GM21381 (cell line): Measurements from ENCODE around the gene CAMK2A.

ENCODE experiments used
- ATAC-seq: cut with Tn5 transposase; IDR thresholded peaks from one replicate; pipeline ENCODE4 v1.9.1; 2021; ENCODE audit warnings: mild to moderate bottlenecking, moderate library complexity; ENCODE audit not compliant: unreplicated experiment

CAMK2A gene

DNA sequence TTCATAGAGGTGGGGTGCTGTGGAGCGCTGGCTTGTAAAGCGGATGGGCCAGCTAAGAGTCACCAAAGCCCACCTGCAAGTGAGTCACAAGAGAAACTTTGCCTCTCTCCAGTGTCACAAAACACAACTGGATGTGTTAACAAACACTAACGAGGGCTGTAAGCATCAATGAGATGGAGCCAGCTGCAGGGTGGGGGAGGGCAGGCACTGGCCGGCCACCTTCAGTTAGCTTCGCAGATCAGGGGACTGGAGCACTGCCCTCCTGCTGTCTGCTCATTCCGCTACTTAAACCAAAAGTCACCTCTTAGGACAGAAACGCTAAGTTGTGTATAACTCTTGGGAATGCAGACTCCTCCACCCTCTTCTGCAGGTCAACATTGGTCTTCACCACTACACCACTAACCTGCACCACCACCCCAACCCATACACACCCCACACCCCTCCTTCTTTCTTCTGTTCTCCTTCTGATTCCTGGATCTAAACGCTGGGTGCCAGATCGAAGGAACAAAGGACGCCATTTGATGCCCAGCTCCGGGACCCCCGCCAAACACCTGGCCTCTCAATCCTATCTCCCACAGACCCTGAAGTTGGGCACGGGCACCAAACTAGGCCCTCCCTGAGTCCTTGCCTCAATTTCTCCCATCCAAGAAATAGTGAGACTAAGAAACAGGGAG lies 11.1 kb upstream of the CAMK2A start:
- ATAC-seq, result no peak

DNA sequence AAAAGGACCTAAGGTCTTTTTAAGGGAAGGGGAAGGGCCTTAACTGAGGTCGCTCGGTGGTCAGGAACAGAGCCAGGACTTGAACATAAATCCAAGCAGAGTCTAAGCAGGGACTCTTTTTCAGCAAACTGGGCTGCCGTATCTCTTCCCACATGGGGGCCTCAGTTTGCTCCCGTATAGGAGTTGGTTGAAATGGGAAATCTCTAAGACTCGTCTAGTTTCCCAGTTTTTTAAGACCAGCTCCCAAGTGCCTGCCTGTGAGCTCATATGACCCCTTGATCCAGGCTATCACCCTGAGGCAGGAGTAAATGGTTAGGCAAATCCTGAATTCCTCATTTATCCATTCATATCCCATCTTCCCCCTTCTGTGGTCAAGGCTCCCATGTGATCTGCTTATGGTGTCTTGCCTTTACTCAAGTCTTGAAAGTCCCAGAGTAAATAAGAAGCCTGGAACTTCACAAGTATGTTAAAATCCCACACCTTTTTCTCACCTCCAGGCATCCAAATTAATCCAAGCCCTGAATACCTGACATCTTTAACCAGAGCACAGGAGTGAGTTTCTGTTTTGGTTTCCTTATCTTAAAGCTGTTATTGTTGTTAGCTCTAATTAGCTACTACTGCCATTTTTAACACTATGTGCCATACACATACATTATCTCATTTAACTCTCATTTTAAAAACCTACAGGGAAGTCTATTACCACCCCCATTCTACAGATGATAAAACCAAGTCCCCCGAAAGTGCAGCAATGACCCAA lies 10.2 kb upstream of the CAMK2A start:
- ATAC-seq, result no peak

DNA sequence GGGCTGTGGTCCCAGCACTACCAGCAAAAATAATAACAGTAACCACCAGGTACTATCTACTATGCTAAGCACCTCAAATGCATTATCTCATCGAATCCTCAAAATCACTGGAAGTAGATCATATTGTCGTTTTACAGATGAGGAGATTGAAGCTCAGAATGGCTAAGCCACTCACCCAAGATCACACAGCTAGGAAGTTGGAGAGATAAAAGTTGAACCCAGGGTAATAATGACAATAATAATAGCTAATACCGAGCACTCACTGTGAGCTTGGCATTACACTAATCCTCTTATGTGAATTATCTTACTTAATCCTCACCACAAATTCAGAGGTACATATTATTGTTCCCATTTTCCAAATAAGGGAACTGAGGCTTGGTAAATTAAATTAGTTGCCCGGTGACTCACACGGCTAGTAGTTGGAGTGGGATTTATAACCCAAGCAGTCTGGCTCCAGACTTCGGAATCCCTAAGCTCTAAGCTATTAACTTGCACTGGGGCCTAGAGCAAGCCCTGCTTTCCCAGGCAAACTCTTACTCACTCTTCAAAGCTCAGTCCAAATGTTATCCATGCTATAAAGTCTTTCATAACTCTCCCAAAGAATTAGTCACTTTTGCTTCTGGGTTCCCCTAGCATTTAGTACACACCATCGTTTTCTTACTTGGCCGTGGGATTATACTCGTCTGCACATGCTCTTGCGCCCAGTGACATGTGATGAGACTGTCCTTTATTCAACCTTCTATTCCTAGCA lies 9.3 kb upstream of the CAMK2A start:
- ATAC-seq, result no peak

DNA sequence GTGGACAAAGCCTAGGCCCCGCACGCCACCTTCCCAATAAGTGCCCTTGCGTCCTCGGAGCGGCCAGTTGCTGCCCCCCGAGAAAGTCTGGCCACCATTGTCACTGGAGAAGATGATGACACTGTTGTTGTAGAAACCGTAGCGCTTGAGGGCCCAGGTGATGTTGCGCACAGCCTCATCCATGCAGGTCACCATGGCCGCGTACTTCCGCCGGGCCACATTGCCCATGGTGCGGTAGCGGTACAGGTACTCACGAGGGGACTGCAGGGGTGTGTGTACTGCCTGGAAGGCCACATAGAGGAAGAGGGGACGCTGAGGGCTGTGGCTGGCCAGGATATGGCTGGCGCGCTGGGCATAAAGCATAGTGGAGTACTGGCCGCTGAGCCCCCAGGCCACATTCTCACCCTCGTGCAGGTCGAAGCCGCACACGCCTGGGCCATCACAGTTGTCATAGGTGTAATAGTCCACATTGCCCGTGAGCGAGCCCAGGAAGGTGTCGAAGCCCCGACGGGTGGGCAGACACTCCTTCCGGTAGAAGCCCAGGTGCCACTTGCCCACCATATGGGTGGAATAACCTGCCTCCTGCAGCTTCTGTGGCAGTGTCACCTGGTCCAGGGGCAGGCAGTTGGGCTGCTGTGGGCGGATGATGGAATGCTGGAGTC lies 8.5 kb upstream of the CAMK2A start:
- no peak for ATAC-seq

DNA sequence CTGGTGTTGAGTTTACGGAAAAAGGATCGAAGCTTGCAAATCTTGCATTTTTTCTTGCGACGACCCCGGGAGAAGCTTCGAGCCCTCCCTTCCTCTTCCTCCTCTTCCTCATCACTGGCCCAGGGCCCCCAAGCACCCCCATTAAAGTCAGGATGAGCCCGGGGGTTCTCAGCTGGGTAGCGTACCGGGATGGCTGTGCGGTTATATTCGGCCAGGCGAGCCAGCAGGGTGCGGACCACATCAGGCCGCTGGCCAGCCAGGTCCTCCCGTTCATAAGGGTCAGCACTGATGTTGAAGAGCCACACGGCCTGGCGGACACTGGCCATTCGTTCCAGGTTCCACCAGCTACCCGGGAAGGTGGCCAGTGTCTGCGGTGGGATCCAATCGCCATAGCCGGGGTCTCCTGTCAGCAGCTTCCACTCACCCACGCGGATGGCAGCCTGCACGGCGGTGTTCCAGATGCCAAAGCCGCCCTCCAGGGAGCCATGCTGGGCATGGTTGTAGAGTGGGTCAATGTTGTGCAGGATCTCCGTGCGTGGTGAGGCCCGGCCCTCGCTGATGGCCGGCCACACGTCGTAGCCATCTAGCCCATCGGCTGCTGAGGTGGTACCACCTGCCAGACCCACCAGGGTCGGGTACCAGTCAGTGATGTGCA lies 7.8 kb upstream of the CAMK2A start:
- ATAC-seq, result no peak

DNA sequence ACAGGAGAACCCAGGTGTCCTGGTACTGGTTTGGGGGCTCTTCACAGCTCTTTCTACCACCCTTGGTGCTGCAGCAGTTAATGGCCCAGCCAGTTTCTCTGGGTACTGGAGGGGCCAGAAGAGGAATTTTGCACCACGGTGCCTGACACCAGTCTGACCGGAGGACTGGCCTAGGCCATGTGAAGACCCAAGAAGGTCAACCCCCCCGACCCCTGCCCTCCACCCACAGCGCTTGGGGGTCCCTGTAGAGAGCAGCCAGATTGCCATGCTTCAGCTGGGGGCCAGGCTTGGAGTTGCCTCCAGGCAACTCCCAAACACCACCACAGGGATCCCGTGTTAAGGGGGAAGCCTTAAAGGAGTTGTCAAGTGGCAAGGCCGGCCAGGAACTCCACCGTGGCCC lies 6.9 kb upstream of the CAMK2A start:
- ATAC-seq, result no peak

DNA sequence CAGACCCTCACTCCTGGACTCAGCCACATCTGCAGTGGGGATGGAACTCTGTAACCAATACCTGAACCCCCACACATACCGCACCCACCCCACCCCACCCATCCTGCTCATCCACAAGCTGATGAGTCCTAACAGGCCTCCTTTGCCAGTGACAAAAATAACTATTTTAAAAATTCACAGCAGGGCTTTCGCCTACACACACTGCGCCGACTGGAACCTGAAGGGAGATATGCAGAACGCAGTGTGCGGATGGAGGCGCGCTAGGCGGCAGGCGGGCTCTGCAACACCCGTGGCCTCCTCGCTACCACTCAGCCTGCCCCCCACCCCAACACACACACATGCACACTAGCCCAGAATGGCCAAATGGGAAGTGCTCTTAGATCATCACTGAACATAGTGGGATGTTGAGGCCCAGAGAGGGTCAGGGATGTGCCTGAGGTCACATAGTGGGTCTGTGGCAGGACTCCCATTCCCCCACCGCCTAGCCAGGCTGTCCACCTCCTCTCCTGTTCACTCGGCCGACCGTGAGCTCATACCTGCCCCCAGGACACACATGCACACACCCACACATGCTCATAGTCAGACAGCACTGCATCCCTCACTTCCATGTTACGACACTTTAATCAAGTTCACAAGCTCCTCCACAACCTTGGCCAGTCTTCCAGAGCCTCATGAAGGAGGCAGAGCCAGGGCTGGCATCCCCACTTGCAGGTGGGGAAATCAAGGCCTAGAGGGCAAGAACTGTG lies 6.3 kb upstream of the CAMK2A start:
- ATAC-seq, result no peak

DNA sequence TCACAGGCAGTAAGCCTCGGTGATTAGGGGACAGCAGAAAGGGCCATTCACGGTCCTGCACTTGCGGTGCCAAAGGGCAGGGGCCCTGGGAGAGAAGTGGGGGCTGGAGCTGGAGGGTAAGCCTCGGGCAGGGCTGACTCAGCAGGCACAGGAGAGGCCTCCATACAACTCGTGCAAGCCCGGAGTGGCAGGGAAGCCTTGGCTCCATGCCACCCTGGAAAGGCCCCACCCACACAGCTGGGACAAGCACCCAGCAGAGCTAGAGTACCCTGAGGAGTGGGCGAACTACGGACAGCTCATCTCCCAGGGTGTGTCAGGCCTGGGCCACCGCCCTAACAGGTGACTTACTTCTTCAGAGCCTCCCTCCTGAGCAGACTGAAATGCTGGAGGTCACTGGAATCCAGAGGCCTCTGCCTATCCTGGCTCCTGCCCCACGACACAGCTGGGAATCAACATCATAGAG lies 5.6 kb upstream of the CAMK2A start:
- no peak for ATAC-seq

DNA sequence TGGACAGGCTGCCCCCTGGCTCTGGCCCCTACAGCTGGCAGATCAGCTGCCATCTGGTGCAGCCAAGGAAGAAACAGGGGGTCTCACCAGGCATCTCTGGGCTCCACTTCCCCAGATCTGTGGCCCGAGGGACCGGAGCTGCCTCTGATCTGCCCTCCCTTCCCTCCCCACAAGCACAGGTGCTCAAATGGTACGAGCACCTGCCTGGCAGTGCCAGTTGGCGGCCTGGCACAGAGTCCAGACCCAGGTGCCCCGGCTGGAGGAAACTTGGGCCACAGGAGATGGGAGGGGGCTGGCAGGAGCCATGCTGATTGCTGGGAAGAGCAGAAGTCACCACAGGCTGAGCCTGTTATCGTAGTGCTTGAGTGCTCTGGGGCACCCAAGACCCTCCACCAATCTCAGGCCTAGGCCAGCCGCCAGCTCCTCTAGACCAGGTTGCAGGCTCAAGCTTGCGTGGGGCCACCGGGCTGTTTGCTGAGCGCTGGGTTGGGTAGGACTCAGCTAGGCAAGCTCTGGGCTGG lies 5.0 kb upstream of the CAMK2A start:
- no peak for ATAC-seq

DNA sequence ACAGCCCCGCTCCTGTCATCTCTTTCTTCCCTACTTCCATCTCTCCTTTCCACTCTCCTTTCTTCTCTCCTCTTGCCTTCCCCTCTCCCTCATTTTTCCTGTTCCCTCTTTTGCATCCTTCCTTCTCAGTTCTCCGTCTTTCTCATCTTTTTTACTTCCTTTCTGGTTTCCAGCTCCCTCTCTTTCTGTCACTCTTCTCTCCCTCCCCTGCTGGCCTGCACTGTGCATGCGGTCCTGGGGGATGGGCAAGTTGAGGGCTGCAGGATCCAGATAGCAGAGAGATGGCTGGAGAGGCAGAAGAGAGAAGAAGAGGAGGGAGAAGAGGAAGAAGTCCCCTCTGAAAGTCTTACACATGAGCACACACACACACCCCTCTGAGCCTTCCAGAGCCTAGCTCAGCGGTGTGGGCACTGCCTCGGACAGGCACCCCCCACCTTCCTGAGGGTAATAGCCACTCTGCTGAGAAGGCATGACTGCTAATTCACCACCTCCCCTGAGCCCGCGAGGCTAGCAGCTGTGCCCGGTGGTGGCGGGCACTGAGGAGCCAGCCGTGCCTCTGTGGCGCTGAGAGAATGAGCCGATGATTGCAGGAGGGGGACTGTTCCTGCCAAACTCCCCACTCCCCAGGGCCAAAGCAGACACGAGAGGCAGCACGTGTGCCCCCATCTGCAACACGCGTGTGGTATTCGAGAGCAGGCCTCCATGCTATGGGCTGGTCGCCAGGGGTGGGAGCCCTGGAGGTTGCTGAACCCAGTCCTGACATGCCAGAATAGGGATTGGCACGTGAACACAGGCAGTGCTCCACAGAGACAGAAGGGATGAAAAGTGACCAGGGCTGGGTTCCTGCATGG lies 3.7 kb upstream of the CAMK2A start:
- ATAC-seq, result no peak

DNA sequence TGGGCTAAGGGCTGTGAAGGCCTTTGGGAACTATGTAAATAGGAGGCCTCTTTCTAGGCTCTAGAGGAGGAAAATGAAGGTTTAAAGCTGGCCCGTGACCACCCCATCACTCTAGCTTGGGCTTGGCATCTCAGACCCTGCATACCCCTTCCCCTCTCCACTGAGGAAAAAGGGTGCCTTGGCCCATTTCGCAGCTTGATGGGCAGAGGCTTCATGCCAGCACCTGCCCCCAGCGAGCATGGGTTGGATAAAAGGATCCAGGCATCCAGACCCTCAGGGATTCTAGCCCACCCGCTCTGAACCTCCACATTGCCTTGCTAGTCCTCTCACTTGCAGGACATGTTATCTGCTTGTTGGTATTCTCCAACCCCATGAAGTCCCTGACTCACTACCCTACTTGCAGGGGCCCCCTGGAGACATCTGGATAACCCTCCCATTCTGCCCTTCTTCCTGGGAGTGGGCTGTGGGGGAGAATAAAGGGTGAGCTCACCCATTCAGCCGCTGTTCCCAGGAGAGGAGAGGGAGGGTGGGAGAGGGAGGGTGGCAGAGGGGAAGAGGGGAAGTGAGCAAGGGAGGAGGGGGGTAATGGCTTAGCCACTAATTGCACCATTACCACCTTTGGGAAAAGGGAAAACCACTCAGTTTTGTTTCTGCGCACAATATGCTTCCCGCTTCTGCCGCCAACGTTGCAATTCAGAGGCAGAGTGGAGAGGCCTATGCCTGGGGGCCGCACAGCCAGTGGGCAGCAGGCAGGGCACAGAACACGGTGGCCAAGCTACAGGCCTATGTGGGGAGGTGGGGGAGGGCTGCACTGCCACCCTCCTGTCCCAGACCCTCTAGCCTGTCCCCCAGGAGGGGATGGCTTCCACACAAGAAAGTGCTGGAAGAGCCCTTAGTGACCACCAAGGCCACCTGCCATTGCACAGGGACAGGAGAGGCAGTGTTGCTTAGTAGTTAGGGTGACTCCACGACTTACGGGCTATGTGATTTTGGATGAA lies 2.1 kb upstream of the CAMK2A start:
- no peak for ATAC-seq

DNA sequence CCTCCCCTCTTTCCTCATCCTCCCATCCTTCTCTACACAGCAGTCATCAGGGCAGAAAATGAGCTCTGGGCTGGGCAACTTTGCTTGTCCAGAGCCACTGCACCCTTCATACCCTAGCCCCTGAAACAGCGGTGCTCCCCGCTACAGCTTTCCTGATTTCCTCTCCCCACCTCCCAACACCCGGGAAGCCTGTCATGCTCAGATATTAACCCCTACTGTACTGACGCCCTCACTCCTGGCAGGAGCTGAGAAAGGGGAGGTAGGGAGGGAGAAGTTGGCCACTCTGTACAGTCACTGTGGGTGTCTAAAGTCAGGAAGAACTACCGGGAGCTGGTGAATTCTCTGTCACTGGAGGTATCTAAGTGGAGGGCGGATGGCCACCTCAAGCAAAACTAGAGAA lies 782 bp downstream of the CAMK2A start:
- ATAC-seq, result no peak

DNA sequence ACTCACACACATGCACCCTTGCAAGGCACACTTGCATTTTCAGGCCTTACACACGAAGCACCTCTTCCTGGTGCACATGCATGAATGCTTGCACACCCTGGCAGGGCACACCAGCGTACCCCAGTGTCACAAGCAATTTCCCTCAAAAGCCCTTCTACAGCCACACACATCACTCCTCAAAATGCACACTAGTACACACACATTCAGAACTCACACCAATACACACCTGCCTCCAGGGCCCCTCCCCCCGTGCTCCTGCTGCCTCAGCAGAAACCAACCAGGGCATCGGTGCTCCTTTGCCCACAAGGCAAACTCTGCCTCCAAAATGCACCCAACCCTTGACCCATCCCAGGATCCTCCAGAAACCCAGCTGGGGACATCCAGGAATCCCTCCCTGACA lies 1.2 kb downstream of the CAMK2A start:
- no peak for ATAC-seq

DNA sequence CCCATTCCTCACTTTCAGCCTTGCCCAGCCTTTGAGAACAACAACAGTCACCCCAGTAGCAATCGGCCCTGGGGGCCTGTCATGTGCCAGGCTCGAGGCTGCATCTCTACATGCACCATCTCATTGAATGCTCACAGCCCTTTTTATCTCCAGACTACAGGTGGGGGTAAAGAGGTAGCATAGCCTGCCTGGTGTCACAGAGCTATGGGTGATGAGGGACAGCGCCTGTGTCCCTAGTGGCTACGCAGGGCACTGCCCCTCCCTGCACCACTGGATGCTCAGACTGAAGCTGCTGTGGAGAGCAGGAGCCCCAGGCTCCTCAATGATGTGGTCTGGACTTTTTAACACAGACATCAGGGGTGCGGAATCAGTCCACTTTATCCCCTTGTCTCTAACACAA lies 2.8 kb downstream of the CAMK2A start:
- ATAC-seq, result no peak

DNA sequence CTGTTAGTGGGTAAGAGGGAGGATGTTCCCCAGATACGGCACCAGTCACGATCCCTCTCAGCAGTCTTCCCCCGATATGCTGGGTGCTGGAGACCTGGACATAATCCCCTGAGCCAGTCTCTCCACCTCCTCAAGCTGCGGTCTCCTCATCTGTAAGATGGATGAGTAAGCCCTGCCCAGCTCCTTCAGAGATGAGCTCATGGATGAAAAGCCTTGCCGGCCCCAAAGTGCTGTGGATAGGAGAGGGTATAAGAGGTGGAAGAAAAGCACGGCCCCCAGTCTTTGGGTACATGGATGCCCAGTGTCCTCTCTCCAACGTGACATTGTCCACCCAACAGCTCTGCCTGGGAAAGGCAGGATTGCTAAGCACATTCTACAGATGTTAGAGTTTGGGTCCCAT lies 4.5 kb downstream of the CAMK2A start:
- no peak for ATAC-seq

DNA sequence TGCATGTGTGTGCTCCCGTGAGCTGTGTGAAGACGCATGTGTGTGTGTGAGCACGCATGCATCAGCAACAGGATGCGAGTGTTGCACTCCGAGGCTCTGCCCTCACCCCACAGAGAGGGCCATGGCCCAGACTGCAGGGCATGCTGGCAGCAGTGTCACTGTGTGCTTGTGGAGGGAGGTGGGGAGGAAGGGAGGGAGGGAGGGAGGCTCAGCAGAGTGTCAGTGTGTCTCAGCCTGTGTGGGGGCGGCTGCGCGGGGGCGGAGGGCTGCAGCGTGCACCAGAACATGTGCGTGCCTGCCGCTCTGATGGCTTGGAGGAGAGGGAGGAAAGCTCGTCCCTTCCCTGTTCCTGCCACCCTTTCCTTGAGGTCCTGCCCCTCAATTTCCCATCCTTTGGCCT lies 5.3 kb downstream of the CAMK2A start:
- ATAC-seq, result no peak

DNA sequence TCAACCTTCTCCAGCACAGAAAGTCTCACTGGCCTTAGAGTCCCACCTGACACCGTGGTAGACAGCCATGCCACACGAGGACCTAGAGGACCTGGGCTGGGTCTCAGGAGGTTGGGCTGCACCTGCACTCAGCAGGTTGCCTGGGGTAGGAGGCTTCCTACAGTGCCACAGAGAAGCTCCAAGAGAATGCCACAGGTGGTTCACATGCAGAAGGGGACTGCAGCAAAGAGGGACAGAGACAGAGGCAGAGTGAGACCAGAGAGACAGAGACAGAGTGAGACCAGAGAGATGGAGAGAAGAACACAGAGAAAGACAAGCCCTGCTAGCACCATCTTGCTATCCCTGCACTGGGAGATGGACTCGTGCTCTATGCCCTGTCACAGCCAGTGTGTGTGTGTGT lies 5.7 kb downstream of the CAMK2A start:
- ATAC-seq, result no peak

DNA sequence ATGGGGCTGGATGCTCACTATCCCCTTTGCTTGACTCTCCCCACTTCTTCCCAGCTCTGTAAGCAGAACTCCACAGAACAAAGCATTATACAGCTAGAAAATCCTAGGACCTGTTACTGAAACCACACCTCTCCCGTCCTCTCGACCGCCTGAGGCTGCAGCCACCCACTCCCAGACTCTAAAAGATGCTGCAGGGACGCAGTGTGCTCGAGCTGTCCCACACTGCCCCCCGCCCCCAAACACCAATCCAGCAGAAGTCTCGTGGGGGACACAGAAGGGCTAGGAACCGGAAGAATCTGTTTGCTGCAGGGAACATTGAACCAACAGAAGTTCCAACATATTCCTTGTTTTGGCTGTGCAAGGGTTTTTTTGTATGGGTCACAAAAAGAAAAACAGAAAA lies 7.6 kb downstream of the CAMK2A start:
- no peak for ATAC-seq
